ENCODE results near the gene ROR2.

GRCh38 chr9:91840882-91841281 lies 109.1 kb downstream of the ROR2 start:
- TF ChIP-seq CTCF (conservative IDR thresholded peaks at IDR 0.05 in 1 of 2, IDR thresholded peaks at IDR 0.05 in 1 of 2; ENCODE audit: extremely low read depth in 1 of 2, insufficient read depth in 1 of 2, low read depth in 1 of 2, low read length in 2 of 2), result no peak
- TF ChIP-seq EZH2 (IDR thresholded peaks at IDR 0.05; ENCODE audit: borderline replicate concordance, low read length), result no peak

All from mammary epithelial cell (primary cell).